Hepatocyte (in vitro differentiated cells): ENCODE results near the gene AGT. TPM values are rescaled to one million over a fixed set of nuclear protein-coding genes. Genes with fewer than 3 reads are reported as not detected.
A peak's percentile ranks its signal among the peaks of the same experiment; 100 is the strongest.

Experiments
- DNase-seq: peaks from one replicate; pipeline ENCODE4 v3.0.0-alpha.2; 2016; ENCODE audit warnings: low spot score
- H2AFZ ChIP-seq: fragments of 200-600 bp; sonication (generic); 2 replicates; pipeline ENCODE4 v1.6.0; 2016; ENCODE audit warnings: antibody characterized with exemption, mild to moderate bottlenecking
- H3K27ac ChIP-seq: fragments of 200-600 bp; sonication (generic); 2 replicates; pipeline ENCODE4 v1.5.1; 2016; ENCODE audit warnings: mild to moderate bottlenecking
- H3K27me3 ChIP-seq: fragments of 200-600 bp; sonication (generic); 2 replicates; pipeline ENCODE4 v1.6.1; 2016
- H3K36me3 ChIP-seq: fragments of 200-600 bp; sonication (generic); replicated peaks from 2 replicates; pipeline ENCODE4 v1.5.1; 2016; ENCODE audit warnings: low read depth; ENCODE audit not compliant: insufficient read depth
- H3K4me1 ChIP-seq: fragments of 200-600 bp; sonication (generic); 2 replicates; pipeline ENCODE4 v1.5.1; 2016; ENCODE audit warnings: mild to moderate bottlenecking, moderate library complexity; ENCODE audit not compliant: insufficient read depth
- H3K4me2 ChIP-seq: fragments of 200-600 bp; sonication (generic); 2 replicates; pipeline ENCODE4 v1.6.0; 2016
- H3K4me3 ChIP-seq: fragments of 200-600 bp; sonication (generic); 2 replicates; pipeline ENCODE4 v1.5.1; 2016; ENCODE audit warnings: mild to moderate bottlenecking
- H3K79me2 ChIP-seq: fragments of 200-600 bp; sonication (generic); 2 replicates; pipeline ENCODE4 v1.6.0; 2017; ENCODE audit warnings: mild to moderate bottlenecking
- H3K9me2 ChIP-seq: fragments of 200-600 bp; sonication (generic); replicated peaks from 2 replicates; pipeline ENCODE4 v1.6.0; 2017; ENCODE audit warnings: mild to moderate bottlenecking; ENCODE audit not compliant: insufficient read depth
- H3K9me3 ChIP-seq: fragments of 200-600 bp; sonication (generic); 2 replicates; pipeline ENCODE4 v1.5.1; 2016; ENCODE audit warnings: low read depth, mild to moderate bottlenecking
- H4K20me1 ChIP-seq: fragments of 200-600 bp; sonication (generic); 2 replicates; pipeline ENCODE4 v1.6.0; 2016; ENCODE audit warnings: mild to moderate bottlenecking; ENCODE audit not compliant: insufficient read depth, poor library complexity, severe bottlenecking
- CTCF ChIP-seq: fragments of 200-600 bp; sonication (generic); IDR thresholded peaks from 2 replicates; pipeline ENCODE4 v1.5.1; 2016; ENCODE audit warnings: antibody characterized with exemption, mild to moderate bottlenecking; ENCODE audit not compliant: poor library complexity
- EZH2 ChIP-seq: fragments of 200-600 bp; sonication (generic); IDR thresholded peaks from 2 replicates; pipeline ENCODE4 v1.6.1; 2016; ENCODE audit warnings: antibody characterized with exemption, mild to moderate bottlenecking, borderline replicate concordance
- EZH2phosphoT487 ChIP-seq: fragments of 200-600 bp; sonication (generic); IDR thresholded peaks from one replicate; pipeline ENCODE4 v1.6.1; 2018; ENCODE audit warnings: antibody characterized with exemption, mild to moderate bottlenecking, low read depth, moderate library complexity; ENCODE audit not compliant: unreplicated experiment, severe bottlenecking
- WGBS: methylation state at CpG from one replicate; pipeline ENCODE4 v1.1.6; 2016; ENCODE audit warnings: low lambda C conversion rate; ENCODE audit errors: missing lambda C conversion rate; 5-methylcytosine and 5-hydroxymethylcytosine counted together
- polyA plus RNA-seq: library from polyadenylated mRNA; unstranded; fragments of >200 nt; fragmentation: Nextera tagmentation; extraction: Ambion mirVana; gene quantifications from 2 replicates; pipeline ENCODE4 v1.2.1, GENCODE V29; 2016
- total RNA-seq: library from RNA; depleted of rRNA; stranded (reverse); fragments of >200 nt; gene quantifications from 2 replicates; pipeline ENCODE4 v1.2.3, GENCODE V29; 2014

Gene AGT
- total and polyA plus RNA-seq, 2 experiments from 2014 or later = 476 to 583 TPM

- no peaks in the 10 kb centered on the region for H3K4me1 ChIP-seq
- no peaks in the 10 kb centered on the region for H3K9me2 ChIP-seq
- no peaks in the 10 kb centered on the region for H3K27me3 ChIP-seq
- H3K4me2 ChIP-seq = no peak overlapping the region
- H3K9me3 ChIP-seq = no peaks in the 10 kb centered on the region
- H3K36me3 ChIP-seq = no peaks in the 10 kb centered on the region
- no peak overlapping the region for H3K4me3 ChIP-seq
- no peak for DNase-seq
- no peak overlapping the region for H3K27ac ChIP-seq
- TF ChIP-seq EZH2 = no peak
- no peak for TF ChIP-seq CTCF
- no peak for TF ChIP-seq EZH2phosphoT487
- no peaks in the 10 kb centered on the region for H3K79me2 ChIP-seq
- no peaks in the 10 kb centered on the region for H4K20me1 ChIP-seq
- 98% methylated on average over 3 of the region's 3 CpGs for WGBS
- no peak overlapping the region for H2AFZ ChIP-seq
These were observed 23.8 kb upstream of the AGT start for GRCh38 chr1:230737622-230738262.

- Histone ChIP-seq H3K27me3 (no peaks in the 10 kb centered on the region), H3K27ac (no peak overlapping the region), H4K20me1 (no peaks in the 10 kb centered on the region), H3K4me1 (no peaks in the 10 kb centered on the region), H3K36me3 (no peaks in the 10 kb centered on the region), H3K79me2 (no peaks in the 10 kb centered on the region), H3K4me3 (no peak overlapping the region), H3K4me2 (no peak overlapping the region), H2AFZ (no peak overlapping the region), H3K9me3 (no peaks in the 10 kb centered on the region), H3K9me2 (no peaks in the 10 kb centered on the region)
- TF ChIP-seq EZH2phosphoT487 (no peak), EZH2 (no peak), CTCF (no peak)
- 57% methylated on average over 2 of the region's 2 CpGs for WGBS
- DNase-seq = peak; percentile 81
These were observed 21.5 kb upstream of the AGT start for GRCh38 chr1:230735447-230735846.

- Histone ChIP-seq H3K4me3 (no peak overlapping the region), H3K9me3 (no peaks in the 10 kb centered on the region), H3K27me3 (no peaks in the 10 kb centered on the region), H3K4me1 (no peaks in the 10 kb centered on the region), H3K4me2 (no peak overlapping the region), H2AFZ (no peak overlapping the region), H3K27ac (no peak overlapping the region), H3K36me3 (no peaks in the 10 kb centered on the region), H3K9me2 (no peaks in the 10 kb centered on the region), H3K79me2 (no peaks in the 10 kb centered on the region), H4K20me1 (no peaks in the 10 kb centered on the region)
- no peak for TF ChIP-seq EZH2
- TF ChIP-seq EZH2phosphoT487 = no peak
- TF ChIP-seq CTCF = no peak
- WGBS = 50% methylated on average over 5 of the region's 5 CpGs
- DNase-seq = no peak
These were observed 17.1 kb upstream of the AGT start for GRCh38 chr1:230730977-230731376.
